Endothelial cell (in vitro differentiated cells): Measurements from ENCODE around the gene ACSF2. TPM values are rescaled to one million over a fixed set of nuclear protein-coding genes. Genes with fewer than 3 reads are reported as not detected.
"Not testable (repeated sequence)": the region's sequence is repeated elsewhere in the genome, so short reads cannot be mapped to it uniquely, and the experiment has no call there.

Source experiments
- DNase-seq: peaks from one replicate; pipeline ENCODE4 v3.0.0; 2021; ENCODE audit warnings: low spot score
- H3K27ac Mint-ChIP-seq: one replicate; pipeline ENCODE4 v1.8.0; 2021; ENCODE audit warnings: mixed read lengths, inconsistent platforms; ENCODE audit not compliant: unreplicated experiment
- H3K27me3 Mint-ChIP-seq: one replicate; pipeline ENCODE4 v1.8.0; 2021; ENCODE audit warnings: mild to moderate bottlenecking, moderate library complexity, mixed read lengths, inconsistent platforms; ENCODE audit not compliant: unreplicated experiment
- H3K36me3 Mint-ChIP-seq: one replicate; pipeline ENCODE4 v1.8.0; 2021; ENCODE audit warnings: mild to moderate bottlenecking, low read depth, mixed read lengths, inconsistent platforms; ENCODE audit not compliant: unreplicated experiment
- H3K4me1 Mint-ChIP-seq: one replicate; pipeline ENCODE4 v1.8.0; 2021; ENCODE audit warnings: mild to moderate bottlenecking, mixed read lengths, inconsistent platforms; ENCODE audit not compliant: unreplicated experiment
- H3K4me3 Mint-ChIP-seq: one replicate; pipeline ENCODE4 v1.8.0; 2021; ENCODE audit warnings: mild to moderate bottlenecking, mixed read lengths, inconsistent platforms; ENCODE audit not compliant: unreplicated experiment
- H3K9me3 Mint-ChIP-seq: one replicate; pipeline ENCODE4 v1.8.0; 2021; ENCODE audit warnings: mixed read lengths, inconsistent platforms; ENCODE audit not compliant: unreplicated experiment
- total RNA-seq: library from RNA; stranded (reverse); fragmentation: NEBNext Ultra II Directional; extraction: Animal tissue kit (Norgen Biotek cat#: 25700); gene quantifications from one replicate; pipeline ENCODE4 v1.2.1, GENCODE V29; 2021; ENCODE audit not compliant: unreplicated experiment
- TF ChIP-seq, protein P1 (sequence below): fragments of 200-600 bp; sonication (generic); IDR thresholded peaks from one replicate; pipeline ENCODE4 v1.5.0; 2021; ENCODE audit warnings: antibody characterized with exemption; ENCODE audit not compliant: unreplicated experiment

ACSF2 gene
- total RNA-seq, 1 donor from 2014 or later, result 51.0 TPM

DNA sequence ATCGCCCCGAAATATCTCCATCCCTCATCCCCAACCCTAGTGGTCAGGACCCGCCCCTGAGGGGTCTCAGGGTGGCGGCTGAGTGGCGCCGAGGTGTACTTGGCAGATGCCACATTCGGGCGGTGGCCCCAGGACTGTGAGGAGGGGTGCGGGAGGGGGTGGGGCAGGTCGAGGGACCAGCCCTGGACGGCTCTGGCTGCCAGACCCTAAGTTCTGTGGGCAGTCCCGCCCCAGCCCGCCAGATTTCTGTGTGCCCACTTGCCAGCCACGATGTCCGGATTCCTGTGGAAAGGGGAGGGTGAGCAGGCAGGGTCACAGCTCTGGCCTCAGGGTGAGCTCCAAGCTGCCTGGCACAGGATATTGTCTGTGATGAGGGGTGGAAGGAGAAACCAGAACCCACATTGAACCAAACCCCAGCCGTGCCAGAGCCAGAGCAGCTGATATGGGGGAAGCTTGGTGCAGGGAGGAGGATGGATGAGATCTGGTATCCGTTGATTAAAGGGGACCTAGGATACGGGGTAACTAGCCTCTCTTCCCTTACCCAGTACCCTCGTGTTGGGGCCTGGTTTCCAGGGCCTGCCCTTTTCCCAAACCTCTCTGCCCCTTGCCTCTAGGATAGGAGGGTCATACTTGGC lies 43.8 kb downstream of the ACSF2 start:
- Mint-ChIP-seq H3K27me3 (peaks cover 26% of the 10 kb centered on the region), H3K36me3 (peaks cover 28% of the 10 kb centered on the region)
- no peak for DNase-seq

DNA sequence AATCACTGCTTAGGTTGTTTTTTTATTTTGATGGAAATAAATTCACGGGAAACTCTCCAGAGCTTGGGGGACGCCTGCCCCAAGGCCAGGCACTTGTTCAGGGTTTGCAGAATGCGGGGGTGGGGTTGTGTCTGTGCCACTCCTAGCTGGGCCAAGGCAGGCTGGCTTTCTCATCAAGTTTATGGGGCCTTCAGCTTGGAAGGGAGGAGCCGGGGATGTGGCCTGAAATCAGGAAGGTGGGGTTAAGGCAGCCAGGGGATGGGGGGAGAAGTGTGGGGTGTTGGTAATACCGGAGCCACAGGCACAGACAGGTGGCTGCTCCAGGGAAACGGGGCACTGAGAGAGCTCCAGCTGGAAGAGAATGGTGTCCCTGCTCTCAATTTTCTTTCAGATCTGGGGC lies 44.4 kb downstream of the ACSF2 start:
- peaks cover 27% of the 10 kb centered on the region for H3K27me3 Mint-ChIP-seq
- H3K36me3 Mint-ChIP-seq, result peaks cover 32% of the 10 kb centered on the region
- peaks cover 5% of the 10 kb centered on the region for H3K4me1 Mint-ChIP-seq
- no peak overlapping the region for H3K27ac Mint-ChIP-seq
- TF ChIP-seq, protein P1, sequence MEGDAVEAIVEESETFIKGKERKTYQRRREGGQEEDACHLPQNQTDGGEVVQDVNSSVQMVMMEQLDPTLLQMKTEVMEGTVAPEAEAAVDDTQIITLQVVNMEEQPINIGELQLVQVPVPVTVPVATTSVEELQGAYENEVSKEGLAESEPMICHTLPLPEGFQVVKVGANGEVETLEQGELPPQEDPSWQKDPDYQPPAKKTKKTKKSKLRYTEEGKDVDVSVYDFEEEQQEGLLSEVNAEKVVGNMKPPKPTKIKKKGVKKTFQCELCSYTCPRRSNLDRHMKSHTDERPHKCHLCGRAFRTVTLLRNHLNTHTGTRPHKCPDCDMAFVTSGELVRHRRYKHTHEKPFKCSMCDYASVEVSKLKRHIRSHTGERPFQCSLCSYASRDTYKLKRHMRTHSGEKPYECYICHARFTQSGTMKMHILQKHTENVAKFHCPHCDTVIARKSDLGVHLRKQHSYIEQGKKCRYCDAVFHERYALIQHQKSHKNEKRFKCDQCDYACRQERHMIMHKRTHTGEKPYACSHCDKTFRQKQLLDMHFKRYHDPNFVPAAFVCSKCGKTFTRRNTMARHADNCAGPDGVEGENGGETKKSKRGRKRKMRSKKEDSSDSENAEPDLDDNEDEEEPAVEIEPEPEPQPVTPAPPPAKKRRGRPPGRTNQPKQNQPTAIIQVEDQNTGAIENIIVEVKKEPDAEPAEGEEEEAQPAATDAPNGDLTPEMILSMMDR, result no peak
- no peak for DNase-seq
- H3K9me3 Mint-ChIP-seq, result no peaks in the 10 kb centered on the region
- H3K4me3 Mint-ChIP-seq, result no peak overlapping the region

More for the DNA sequence above, 43.8 kb downstream of the ACSF2 start:
- no peak overlapping the region for H3K4me3 Mint-ChIP-seq
- no peaks in the 10 kb centered on the region for H3K9me3 Mint-ChIP-seq
- H3K27ac Mint-ChIP-seq, result no peak overlapping the region
- peaks cover 5% of the 10 kb centered on the region for H3K4me1 Mint-ChIP-seq
- TF ChIP-seq, protein P1, result no peak

DNA sequence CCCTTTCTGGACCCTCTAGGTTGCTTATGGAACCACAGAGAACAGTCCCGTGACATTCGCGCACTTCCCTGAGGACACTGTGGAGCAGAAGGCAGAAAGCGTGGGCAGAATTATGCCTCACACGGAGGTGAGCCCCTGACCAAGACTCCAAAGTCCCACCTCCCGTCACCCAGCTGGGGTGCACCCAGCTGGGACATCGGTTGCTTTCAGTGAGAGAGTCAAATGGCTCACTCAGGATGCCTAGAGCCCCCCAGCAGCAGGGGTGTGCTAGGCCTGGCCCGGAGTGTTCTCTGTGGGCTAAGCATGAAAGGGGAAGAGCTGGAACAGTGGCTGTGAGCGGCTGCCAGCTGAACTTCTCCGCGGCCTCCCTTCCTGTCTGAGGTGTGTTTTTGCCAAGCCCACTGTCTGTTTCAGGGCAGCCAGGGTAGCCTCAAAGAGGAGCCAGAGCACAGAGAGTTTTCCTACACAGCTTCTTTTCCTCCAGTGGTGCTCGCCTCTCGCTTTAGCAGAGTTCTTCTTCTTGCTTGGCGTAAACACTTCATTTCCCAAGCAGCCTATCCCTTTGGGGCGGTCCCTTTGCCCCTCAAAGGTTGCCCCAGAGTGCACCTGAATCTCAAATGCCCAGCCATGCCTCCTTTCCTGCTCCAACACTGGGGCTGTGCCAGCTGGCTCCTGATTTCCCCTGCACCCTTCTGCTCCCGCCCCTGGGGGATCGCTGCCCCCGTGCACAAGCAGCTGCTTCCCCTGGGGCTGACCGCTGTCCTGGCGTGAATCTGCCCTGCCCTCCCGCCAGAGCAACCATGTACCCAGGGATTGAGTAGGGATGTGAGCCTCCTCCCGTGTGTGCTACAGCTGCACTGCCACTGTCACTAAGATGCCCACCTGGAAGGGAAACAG lies 45.2 kb downstream of the ACSF2 start:
- Mint-ChIP-seq H3K4me1 (peaks cover 5% of the 10 kb centered on the region), H3K4me3 (no peak overlapping the region), H3K9me3 (no peaks in the 10 kb centered on the region), H3K27me3 (peaks cover 22% of the 10 kb centered on the region), H3K36me3 (peaks cover 33% of the 10 kb centered on the region), H3K27ac (no peak overlapping the region)
- DNase-seq, result no peak
- TF ChIP-seq, protein P1, result no peak

DNA sequence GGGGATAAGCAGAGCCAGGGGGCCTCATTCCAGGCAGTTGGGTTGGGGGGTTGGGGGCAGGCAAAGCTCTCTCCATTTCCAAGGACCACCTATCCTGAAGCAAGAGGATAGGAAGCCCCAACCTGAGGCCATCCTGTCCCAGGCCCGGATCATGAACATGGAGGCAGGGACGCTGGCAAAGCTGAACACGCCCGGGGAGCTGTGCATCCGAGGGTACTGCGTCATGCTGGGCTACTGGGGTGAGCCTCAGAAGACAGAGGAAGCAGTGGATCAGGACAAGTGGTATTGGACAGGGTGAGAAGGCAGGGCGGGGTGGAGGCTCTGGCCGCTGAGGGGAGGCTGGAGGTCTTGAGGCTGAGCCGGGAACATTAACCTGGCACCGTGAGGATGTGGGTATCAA lies 46.3 kb downstream of the ACSF2 start:
- Mint-ChIP-seq H3K36me3 (peaks cover 36% of the 10 kb centered on the region), H3K4me3 (no peak overlapping the region), H3K27me3 (peaks cover 19% of the 10 kb centered on the region), H3K4me1 (peaks cover 5% of the 10 kb centered on the region), H3K27ac (no peak overlapping the region), H3K9me3 (no peaks in the 10 kb centered on the region)
- no peak for DNase-seq
- TF ChIP-seq, protein P1, result no peak

DNA sequence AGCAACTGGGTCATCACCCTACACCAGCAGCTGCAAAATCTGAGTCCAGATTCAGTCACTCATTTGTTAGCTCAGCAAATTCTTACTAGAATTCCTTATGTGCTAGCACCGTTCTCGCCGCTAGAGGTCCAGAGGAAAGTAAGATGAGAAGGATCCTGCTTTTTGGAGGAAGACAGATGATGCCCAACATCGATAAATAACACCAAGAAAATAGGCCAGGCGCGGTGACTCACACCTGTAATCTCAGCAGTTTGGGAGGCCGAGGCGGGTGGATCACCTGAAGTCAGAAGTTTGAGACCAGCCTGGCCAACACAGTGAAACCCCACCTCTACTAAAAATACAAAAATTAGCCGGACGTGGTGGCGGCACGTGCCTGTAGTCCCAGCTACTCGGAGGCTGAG lies 46.7 kb downstream of the ACSF2 start:
- not testable (repeated sequence) for DNase-seq, H3K9me3 Mint-ChIP-seq, H3K4me1 Mint-ChIP-seq, H3K4me3 Mint-ChIP-seq, H3K27ac Mint-ChIP-seq
- Mint-ChIP-seq H3K36me3 (peaks cover 34% of the 10 kb centered on the region), H3K27me3 (peaks cover 17% of the 10 kb centered on the region)
